Astrocyte of the spinal cord (primary cell): Measurements from ENCODE around the gene PBXIP1.

Experiments used
- DNase-seq: peaks from one replicate; pipeline ENCODE4 v3.0.0; 2011; ENCODE audit warnings: low read depth, low spot score
- H3K4me3 ChIP-seq: 2 replicates; pipeline ENCODE4 v1.5.1; 2011; ENCODE audit warnings: low read depth, mild to moderate bottlenecking, low read length, moderate library complexity
- in situ Hi-C: cut with HindIII; loops from 2 replicates; pipeline ENCODE4 v1.10.0; 2017; ENCODE audit warnings: low sequenced_read_pairs
- TF ChIP-seq, protein P1 (sequence below): IDR thresholded peaks from 2 replicates; pipeline ENCODE4 v1.5.1; 2012; ENCODE audit warnings: low read depth, mild to moderate bottlenecking, low read length, inconsistent platforms

The PBXIP1 gene

DNA sequence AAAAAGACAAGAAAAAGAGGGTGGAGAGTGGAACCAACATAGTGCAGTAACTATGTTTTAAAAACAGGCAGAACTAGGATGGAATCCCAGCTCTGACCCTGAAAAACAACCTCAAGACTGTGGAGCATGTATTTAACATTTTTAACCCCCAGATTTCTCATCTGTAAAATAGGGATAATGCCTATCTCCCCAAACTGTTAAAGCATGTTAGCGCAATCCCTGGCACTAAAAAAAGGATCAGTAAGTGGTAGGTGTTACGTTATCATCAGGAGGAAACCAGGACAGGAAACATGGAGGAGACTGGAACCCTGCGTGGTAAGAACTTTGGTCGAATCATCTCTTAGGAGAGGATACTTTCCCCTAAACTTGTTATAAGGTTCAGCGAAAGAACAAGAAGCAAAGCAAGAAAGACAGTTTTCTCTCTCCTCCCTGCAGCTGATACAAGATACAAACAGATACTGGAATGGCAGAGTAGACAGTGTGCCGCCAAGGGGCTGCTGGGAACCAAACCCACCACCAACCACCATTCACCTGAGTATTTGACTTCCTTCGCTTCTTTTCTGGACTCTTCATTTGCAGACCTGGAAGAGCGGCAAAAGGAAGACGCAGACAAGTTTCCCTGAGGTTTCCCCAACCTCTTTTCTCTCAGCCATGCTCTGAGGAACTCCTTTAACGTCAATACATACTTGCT is 4.7 kb upstream of the PBXIP1 start:
- in situ Hi-C loops = no loop called here
- TF ChIP-seq, protein P1, sequence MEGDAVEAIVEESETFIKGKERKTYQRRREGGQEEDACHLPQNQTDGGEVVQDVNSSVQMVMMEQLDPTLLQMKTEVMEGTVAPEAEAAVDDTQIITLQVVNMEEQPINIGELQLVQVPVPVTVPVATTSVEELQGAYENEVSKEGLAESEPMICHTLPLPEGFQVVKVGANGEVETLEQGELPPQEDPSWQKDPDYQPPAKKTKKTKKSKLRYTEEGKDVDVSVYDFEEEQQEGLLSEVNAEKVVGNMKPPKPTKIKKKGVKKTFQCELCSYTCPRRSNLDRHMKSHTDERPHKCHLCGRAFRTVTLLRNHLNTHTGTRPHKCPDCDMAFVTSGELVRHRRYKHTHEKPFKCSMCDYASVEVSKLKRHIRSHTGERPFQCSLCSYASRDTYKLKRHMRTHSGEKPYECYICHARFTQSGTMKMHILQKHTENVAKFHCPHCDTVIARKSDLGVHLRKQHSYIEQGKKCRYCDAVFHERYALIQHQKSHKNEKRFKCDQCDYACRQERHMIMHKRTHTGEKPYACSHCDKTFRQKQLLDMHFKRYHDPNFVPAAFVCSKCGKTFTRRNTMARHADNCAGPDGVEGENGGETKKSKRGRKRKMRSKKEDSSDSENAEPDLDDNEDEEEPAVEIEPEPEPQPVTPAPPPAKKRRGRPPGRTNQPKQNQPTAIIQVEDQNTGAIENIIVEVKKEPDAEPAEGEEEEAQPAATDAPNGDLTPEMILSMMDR = no peak
- DNase-seq = no peak
- H3K4me3 ChIP-seq = peak overlapping the region; percentile 59

DNA sequence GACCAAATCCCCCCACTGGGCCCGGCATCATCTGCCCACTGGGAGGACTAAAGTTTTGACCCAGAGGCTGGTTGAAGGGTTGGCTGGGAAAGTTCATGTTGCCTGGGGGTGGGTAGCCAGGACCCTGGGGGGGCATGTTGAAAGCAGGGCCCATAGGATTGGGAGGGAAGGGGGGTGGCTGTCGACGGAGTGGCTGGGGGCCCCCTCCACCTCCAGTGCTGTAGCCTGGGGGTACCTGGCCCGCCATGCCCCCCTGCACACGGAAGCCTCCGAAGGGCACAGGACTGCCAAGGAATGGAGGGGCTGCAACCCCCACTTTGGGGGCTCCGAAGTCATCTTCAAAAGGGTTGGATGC is 3.5 kb upstream of the PBXIP1 start:
- TF ChIP-seq, protein P1 = no peak
- in situ Hi-C loops = no loop called here
- no peak overlapping the region for H3K4me3 ChIP-seq
- no peak for DNase-seq

DNA sequence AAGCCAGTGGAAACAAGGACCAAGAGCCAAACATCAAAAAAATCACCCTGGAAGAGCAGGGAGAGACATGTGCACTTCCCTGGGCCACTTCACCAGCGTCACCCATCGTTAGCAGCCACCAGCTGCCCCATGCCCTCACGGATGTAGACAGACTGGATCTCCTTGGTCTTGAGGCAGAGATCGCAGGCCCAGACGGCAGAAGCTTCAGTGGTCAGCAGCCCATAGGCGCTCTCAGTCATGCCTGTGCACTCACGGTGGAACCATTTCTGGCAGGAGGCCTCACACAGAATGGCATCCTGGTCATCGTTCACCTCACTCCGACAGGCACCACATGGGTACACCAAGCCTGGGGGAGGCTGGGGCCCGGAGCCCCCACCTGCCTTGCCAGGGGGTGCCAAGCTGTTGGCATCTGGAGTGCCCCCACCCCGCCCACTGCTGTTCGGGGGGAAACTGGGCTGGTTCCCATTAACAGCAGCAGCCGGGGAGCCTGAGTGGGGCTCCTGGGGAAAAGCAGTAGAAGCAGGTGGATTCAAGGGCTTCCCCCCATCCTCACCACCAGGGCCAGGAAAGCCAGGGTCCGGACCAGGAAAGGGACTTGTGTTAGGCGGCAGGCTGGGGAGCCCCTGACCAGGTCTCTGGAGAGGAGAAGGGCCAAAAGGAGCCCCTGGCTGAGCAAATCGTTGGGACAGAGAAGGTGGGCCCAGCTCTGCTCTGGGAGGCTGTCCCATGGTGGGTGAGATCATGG is 3.0 kb upstream of the PBXIP1 start:
- no peak for DNase-seq
- in situ Hi-C loops = no loop called here
- no peak overlapping the region for H3K4me3 ChIP-seq
- TF ChIP-seq, protein P1 = no peak

GRCh38 chr1:154958036-154958435 is 2.1 kb upstream of the PBXIP1 start:
- no peak for DNase-seq
- TF ChIP-seq, protein P1 = no peak
- in situ Hi-C loops = no loop called here

DNA sequence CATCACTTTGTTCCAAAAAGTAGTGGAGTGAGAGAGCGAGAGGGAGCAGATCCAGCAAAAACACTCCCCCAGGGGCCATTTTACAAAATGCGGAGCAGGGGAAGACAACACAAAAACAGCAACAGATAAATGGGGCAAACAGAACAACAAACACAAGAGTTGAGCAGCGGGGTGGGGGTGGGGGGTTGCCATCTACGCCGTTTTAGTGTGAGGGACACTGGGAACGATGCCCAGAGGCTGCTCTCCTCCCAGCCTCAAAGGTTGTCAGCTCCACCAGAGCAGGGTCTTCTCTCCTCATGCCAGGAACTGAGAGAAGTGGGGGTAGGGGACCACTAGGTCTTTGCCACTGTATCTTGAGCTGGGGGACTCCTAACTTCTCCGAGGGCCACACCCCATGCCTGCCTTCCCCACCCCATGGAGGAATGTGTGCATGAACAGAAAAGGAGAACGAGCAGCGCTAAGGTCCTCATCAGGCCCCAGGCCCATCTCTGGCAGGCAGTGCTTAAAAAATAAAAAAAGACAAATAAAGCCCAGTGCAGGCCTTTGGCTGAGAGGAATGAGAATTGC is 1.3 kb upstream of the PBXIP1 start:
- in situ Hi-C loops = no loop called here
- DNase-seq = no peak

More at GRCh38 chr1:154958036-154958435, 2.1 kb upstream of the PBXIP1 start:
- H3K4me3 ChIP-seq = no peak overlapping the region

DNA sequence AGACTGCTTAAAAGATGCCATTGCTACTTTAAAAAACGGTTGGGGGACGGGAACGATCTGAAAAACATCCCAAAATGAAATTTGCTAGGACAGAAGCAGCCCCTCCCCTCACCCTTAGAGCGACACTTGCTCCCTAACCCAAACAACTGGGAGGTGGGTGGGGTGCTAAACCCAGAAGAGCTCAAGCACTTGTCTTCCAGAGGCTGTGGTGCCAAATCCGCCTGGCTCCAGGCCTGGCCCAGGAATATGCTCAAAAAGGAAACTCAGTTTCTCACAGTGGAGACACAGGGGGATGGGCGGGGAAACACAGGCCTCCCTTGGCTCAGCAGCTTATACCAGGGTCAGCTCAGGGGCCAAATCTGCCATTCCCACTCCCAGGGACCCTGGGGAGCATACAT is 644 bp upstream of the PBXIP1 start:
- no peak for DNase-seq
- H3K4me3 ChIP-seq = peak overlapping the region; percentile 52
- in situ Hi-C loops = no loop called here
- TF ChIP-seq, protein P1 = no peak

More for the DNA sequence above, 1.3 kb upstream of the PBXIP1 start:
- no peak overlapping the region for H3K4me3 ChIP-seq
- TF ChIP-seq, protein P1 = no peak
